AG09319 (cell line): ENCODE measurements around the gene CACNA1S.

Experiments
- DNase-seq: peaks from one replicate; pipeline ENCODE4 v3.0.0-alpha.2; 2010; ENCODE audit warnings: low read depth; ENCODE audit errors: extremely low read depth
- TF ChIP-seq, protein P1 (sequence below): IDR thresholded peaks from 2 replicates; pipeline ENCODE4 v1.5.1; 2011; ENCODE audit warnings: low read depth, mild to moderate bottlenecking, inconsistent platforms, low read length, moderate library complexity

Gene CACNA1S

DNA sequence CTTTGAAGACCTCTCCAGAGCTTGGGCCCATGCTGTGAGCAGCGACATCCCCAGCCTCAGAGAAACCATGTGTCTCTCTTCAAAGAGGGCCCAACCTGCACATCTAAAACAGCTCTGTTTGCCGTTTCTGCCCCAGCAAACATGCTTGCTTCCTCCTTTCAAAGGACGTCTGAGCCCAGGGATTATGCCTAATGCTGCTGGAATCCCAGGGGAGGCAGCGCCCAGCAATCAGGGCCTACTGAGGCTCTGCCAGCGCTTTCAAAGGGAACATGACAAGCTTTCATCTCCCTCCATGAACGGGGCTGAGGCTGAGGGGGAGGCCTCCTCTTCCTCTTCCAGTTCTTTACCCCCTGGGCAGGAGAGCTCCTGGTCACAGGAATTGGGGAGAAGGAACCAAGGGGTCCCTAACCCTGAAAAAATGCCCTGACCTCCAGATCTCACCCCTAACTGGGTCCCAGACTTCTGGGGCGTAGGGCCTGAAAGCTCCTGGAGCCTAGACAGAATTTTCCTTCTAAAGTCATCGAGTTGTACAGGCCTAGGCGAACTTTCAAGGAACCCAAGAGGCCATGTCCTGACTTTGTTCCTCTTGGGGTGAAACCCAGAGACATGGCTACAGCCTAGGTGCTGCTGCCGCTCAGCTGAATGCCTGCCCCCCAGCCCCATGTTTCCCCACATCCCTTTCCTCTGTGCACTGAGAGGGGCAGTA is 28.2 kb upstream of the CACNA1S start:
- no peak for DNase-seq
- TF ChIP-seq, protein P1, sequence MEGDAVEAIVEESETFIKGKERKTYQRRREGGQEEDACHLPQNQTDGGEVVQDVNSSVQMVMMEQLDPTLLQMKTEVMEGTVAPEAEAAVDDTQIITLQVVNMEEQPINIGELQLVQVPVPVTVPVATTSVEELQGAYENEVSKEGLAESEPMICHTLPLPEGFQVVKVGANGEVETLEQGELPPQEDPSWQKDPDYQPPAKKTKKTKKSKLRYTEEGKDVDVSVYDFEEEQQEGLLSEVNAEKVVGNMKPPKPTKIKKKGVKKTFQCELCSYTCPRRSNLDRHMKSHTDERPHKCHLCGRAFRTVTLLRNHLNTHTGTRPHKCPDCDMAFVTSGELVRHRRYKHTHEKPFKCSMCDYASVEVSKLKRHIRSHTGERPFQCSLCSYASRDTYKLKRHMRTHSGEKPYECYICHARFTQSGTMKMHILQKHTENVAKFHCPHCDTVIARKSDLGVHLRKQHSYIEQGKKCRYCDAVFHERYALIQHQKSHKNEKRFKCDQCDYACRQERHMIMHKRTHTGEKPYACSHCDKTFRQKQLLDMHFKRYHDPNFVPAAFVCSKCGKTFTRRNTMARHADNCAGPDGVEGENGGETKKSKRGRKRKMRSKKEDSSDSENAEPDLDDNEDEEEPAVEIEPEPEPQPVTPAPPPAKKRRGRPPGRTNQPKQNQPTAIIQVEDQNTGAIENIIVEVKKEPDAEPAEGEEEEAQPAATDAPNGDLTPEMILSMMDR, result no peak

DNA sequence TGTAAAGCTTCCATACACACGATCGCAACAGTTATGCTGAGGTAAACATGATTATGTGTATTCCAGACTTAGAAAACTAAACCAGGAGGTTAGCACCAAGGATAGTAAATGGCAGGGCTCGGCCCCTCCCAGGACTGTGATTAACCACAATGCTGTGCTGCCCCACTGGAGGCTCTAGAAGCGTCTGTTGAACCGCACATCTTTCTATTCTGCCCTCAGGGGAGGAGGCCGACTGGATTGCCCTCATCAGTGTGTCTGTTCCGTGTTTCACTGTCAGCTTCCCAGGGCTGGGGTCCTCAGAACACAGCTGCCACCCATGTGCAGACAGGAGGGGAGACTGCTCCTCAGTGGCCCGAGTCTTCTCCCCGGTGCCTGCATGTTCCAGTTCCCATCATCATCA is 27.5 kb upstream of the CACNA1S start:
- DNase-seq, result no peak
- TF ChIP-seq, protein P1, result no peak

DNA sequence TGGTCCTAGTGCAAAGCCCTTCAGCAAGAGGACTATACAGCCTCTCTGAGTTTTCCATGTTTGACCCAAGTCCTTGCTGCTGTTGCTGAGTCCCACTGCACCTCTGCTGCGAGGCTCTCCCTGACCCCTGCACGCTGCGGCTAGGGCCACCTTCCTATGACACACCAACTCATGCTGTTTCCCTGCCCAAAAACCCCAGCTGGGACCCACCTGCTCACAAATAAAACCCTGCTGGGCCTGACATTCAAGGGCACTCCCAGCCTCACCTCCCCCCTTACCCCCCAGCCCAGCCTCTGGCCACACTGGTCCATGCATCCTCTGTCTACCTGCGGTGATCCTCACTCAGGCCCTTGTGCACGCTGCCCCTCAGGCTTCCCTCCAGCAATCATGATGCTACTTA is 27.1 kb upstream of the CACNA1S start:
- no peak for DNase-seq
- TF ChIP-seq, protein P1, result no peak

DNA sequence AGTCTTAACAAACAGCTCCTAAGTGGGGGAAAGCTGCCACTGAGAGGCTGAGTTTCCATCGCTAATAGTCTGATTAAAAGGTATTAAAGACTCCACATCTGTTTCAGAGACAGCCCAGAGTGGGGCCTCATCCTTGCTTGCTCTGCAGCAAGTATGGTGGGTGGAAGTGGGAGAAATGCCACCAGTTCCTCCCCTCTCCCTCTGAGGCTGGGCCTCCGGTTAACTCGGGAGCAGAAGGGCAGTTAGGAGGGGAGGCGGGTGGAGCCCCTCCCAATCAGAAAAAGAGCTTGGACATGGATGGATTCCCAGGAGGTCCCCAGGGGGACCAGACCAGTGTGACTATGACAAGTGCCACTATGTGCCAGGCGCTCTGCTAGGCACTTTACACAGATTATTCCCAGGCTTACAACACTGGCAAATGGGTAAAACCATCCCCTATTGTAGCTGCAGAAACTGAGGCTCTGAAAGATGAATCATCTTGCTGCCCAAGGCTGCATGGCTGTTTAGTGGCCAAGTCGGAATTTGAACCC is 26.1 kb upstream of the CACNA1S start:
- TF ChIP-seq, protein P1, result no peak
- no peak for DNase-seq

DNA sequence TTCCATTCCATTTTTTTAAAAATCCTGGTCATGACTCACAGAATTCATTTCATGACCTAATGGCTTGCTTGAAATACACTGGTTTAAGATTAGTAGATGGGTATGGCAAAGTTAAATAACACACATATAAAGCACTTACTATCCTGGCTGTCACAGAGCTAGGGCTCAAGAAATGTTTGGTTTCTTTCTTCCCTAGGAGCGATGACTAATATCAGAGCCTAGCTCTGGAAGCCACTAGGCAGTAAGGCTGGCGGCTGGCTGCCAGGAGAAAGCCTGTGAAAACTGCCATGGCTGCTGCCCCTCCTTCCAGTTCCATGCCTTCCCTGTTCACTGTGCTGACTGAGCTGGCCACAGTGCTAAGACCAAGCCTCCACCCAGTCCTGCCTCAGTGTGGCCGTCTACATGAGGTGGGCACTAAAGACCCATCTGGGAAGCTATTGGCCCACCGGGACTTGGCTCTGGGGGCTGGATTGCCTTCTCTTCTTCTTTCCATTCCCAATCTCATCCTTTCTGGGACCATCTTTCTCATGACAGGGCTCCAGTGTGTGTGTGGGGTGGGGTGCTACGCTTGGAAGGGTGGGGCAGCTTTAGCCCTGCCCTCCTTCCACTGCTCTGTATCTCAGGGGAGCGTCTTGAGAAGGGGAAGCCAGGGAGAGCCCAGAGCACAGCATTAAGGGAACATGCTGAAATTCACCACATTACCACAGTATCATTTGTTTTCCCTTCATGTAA is 25.5 kb upstream of the CACNA1S start:
- TF ChIP-seq, protein P1, result no peak
- peak; percentile 52 for DNase-seq

DNA sequence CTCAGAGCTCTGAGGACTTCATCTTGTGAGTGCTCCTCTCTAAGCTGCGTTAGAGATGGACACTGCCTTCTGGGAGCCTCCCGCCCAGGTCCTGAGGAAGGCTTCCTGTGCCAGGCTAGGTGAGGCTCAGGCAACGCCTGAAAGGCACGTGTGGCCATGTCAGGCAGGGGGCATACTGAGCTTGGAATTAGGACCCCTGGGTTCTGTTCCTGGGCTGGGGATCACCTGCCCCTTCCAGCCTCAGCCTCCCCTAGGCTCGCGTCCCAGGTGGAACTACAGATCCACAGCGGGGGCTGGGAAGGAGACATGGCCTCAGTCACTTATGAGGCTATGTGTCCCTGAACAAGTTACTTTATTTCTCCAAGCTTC is 24.8 kb upstream of the CACNA1S start:
- TF ChIP-seq, protein P1, result no peak
- no peak for DNase-seq

DNA sequence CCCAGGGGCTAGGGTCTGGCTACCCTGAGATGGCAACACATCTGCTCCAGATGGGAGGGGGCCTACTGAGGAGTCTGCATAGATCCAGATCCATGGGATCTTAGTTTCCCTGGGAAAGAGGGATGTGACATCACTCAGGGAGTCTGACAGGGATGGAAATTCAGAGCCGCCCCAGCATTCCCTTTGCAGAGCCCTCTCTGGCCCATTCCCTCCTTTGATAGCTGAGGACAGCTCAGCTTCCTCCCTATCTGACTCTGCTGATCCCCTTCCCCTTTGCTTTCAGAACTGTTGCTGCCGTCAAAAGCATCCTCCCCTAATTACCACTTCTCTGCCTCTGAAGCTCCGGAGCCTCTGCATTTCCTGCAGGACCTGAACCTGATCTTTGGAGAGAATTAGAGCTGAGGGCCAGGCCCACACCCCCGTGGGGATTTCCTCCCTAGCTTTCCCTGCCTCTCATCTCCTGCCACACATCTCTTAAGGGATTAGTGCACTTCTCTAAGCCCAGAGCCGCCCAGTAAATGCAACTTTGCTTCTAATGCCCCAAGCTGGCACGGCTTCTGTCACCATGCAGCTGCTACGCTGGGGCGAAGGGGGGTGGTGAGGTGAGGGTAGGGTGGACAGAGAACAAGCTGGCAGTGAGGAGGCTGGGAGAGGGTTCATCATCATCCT is 24.3 kb upstream of the CACNA1S start:
- TF ChIP-seq, protein P1, result no peak

More for the DNA sequence above, 24.3 kb upstream of the CACNA1S start:
- DNase-seq, result no peak
